B cell (primary cell): ENCODE measurements around the gene THRB.

Experiments used
- CTCF ChIP-seq: fragments of 200-600 bp; IDR thresholded peaks from one replicate; pipeline ENCODE4 v1.8.0; 2022; ENCODE audit warnings: antibody characterized with exemption, mild to moderate bottlenecking
- EZH2 ChIP-seq: IDR thresholded peaks from 2 replicates; pipeline ENCODE4 v1.6.1; 2012; ENCODE audit warnings: borderline replicate concordance, low read depth, mild to moderate bottlenecking, moderate library complexity, low read length; ENCODE audit not compliant: insufficient read depth, poor library complexity, severe bottlenecking

- TF ChIP-seq CTCF (no peak), EZH2 (no peak)
Observed at GRCh38 chr3:24196526-24196925, 298.1 kb downstream of the THRB start.
